Raji (cell line): ENCODE results near the gene TUBA3E.
"Not testable (repeated sequence)": the region's sequence is repeated elsewhere in the genome, so short reads cannot be mapped to it uniquely, and the experiment has no call there.

ENCODE experiments used
- POLR2A ChIP-seq: IDR thresholded peaks from 2 replicates; pipeline ENCODE4 v1.6.1; 2011; ENCODE audit warnings: low read depth, low read length, control low read depth; ENCODE audit not compliant: insufficient read depth

TUBA3E gene

GRCh38 chr2:130162968-130163367 lies 35.3 kb downstream of the TUBA3E start:
- no peak for TF ChIP-seq POLR2A

GRCh38 chr2:130160131-130160530 lies 38.1 kb downstream of the TUBA3E start:
- TF ChIP-seq POLR2A = no peak

- TF ChIP-seq POLR2A = no peak
Measured at GRCh38 chr2:130158631-130159030, 39.6 kb downstream of the TUBA3E start.

GRCh38 chr2:130156624-130157004 lies 41.6 kb downstream of the TUBA3E start:
- TF ChIP-seq POLR2A = no peak

- TF ChIP-seq POLR2A = no peak
Measured at GRCh38 chr2:130154773-130155765, 43.2 kb downstream of the TUBA3E start.

GRCh38 chr2:130152816-130153595 lies 45.2 kb downstream of the TUBA3E start:
- no peak for TF ChIP-seq POLR2A

- TF ChIP-seq POLR2A = no peak
Measured at GRCh38 chr2:130150181-130151144, 47.8 kb downstream of the TUBA3E start.

GRCh38 chr2:130145006-130145414 lies 53.2 kb downstream of the TUBA3E start, which contains the start of gene CCDC74B:
Gene CCDC74B, minus strand, starts transcription at chr2:130145112. Its CDS starts 116 bp downstream, at chr2:130144996.
- not testable (repeated sequence) for TF ChIP-seq POLR2A
